ENCODE results near the gene PDE4D. TPM values are rescaled to one million over a fixed set of nuclear protein-coding genes. Genes with fewer than 3 reads are reported as not detected.

Gene PDE4D
- total RNA-seq, 1 donor from 2014 or later: 39.2 TPM

DNA sequence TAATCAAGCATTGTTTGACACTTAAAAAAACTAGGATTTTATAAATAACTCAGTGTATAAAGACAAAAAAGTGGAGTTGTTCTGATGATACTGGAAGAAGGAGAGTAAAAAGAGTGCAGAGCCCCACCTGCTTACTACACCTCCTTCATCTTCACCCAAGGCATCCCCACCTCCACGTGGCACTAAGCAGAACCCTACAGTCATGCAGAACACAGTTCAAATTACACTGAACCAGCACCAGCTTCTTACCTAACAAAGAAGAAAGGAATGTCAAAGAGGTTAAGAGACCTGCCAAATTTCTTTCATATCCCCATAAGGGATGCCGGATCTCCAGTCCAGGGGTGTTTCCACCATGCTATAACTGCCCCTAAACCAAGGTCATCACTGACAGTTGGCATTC lies 55.5 kb downstream of the PDE4D start:
- H3K27me3 ChIP-seq (ENCODE audit: control insufficient read depth, insufficient read depth, low read length): no peaks in the 10 kb centered on the region
- TF ChIP-seq CTCF (IDR thresholded peaks at IDR 0.05; ENCODE audit: insufficient read depth, low read length, poor library complexity, severe bottlenecking): no peak
- H3K4me3 ChIP-seq (ENCODE audit: low read depth, low read length): no peak overlapping the region
- no peaks in the 10 kb centered on the region for H3K36me3 ChIP-seq (ENCODE audit: control insufficient read depth, insufficient read depth, low read length)
- no peak for DNase-seq (ENCODE audit: low read depth)

- no peak for DNase-seq (ENCODE audit: low read depth)
- no peak for TF ChIP-seq CTCF (IDR thresholded peaks at IDR 0.05; ENCODE audit: insufficient read depth, low read length, poor library complexity, severe bottlenecking)
- Histone ChIP-seq H3K27me3 (ENCODE audit: control insufficient read depth, insufficient read depth, low read length) (no peaks in the 10 kb centered on the region), H3K4me3 (ENCODE audit: low read depth, low read length) (no peak overlapping the region), H3K36me3 (ENCODE audit: control insufficient read depth, insufficient read depth, low read length) (no peaks in the 10 kb centered on the region)
These were observed 56.5 kb downstream of the PDE4D start for GRCh38 chr5:59837071-59837470.

GRCh38 chr5:59835800-59836199 lies 57.7 kb downstream of the PDE4D start:
- no peaks in the 10 kb centered on the region for H3K36me3 ChIP-seq (ENCODE audit: control insufficient read depth, insufficient read depth, low read length)
- TF ChIP-seq CTCF (IDR thresholded peaks at IDR 0.05; ENCODE audit: insufficient read depth, low read length, poor library complexity, severe bottlenecking): no peak
- DNase-seq (ENCODE audit: low read depth): no peak
- H3K4me3 ChIP-seq (ENCODE audit: low read depth, low read length): no peak overlapping the region
- H3K27me3 ChIP-seq (ENCODE audit: control insufficient read depth, insufficient read depth, low read length): no peaks in the 10 kb centered on the region

- H3K4me3 ChIP-seq (ENCODE audit: low read depth, low read length): no peak overlapping the region
- no peak for DNase-seq (ENCODE audit: low read depth)
- H3K36me3 ChIP-seq (ENCODE audit: control insufficient read depth, insufficient read depth, low read length): no peaks in the 10 kb centered on the region
- no peak for TF ChIP-seq CTCF (IDR thresholded peaks at IDR 0.05; ENCODE audit: insufficient read depth, low read length, poor library complexity, severe bottlenecking)
- H3K27me3 ChIP-seq (ENCODE audit: control insufficient read depth, insufficient read depth, low read length): no peaks in the 10 kb centered on the region
These were observed 60.1 kb downstream of the PDE4D start for GRCh38 chr5:59833448-59833847.

DNA sequence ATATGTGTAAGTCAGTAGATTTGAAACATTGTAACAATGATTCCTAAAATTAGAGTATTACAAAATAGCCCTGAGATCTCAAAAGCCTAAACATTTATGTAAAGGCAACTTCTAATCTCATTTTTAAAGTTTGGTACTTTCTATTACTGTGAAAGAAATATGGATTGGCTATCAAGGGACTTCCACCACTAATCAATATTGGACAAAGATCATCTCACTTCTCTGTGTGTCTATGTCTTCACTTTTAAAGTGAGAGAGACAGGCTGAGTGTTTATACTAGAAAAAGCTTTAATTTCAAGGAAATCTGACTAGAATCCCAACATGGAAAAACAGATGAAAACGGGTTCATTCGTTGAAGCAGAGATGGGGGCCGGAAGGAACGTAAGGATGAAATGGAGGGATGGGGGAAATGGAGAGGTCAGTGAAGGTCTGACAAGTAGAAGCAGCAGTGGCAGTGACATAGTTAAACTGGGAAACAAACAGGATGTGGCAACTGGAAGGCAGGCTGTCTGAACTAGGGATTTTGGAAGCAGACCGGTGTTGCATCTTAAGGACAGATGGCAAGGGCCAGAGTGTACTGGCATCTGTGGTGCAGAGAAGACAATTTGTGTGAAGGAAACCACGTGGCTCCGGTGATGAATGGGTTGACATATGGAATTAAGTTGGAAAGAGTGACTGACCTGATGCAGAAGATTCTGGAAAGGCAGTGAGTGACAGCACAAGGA lies 60.8 kb downstream of the PDE4D start:
- no peak for TF ChIP-seq CTCF (IDR thresholded peaks at IDR 0.05; ENCODE audit: insufficient read depth, low read length, poor library complexity, severe bottlenecking)
- H3K27me3 ChIP-seq (ENCODE audit: control insufficient read depth, insufficient read depth, low read length): no peaks in the 10 kb centered on the region
- no peak for DNase-seq (ENCODE audit: low read depth)
- H3K36me3 ChIP-seq (ENCODE audit: control insufficient read depth, insufficient read depth, low read length): no peaks in the 10 kb centered on the region
- H3K4me3 ChIP-seq (ENCODE audit: low read depth, low read length): no peak overlapping the region

All from kidney epithelial cell (primary cell).